CD4-positive, alpha-beta T cell treated with Interferon alpha-2 for 1 hour (primary cell): Measurements from ENCODE around the gene CLPTM1.
"Not testable (repeated sequence)": the region's sequence is repeated elsewhere in the genome, so short reads cannot be mapped to it uniquely, and the experiment has no call there.

Source experiments
- DNase-seq, 2 donors: peaks; one replicate each; pipeline ENCODE4 v3.0.0-alpha.2; 2020 to 2022

CLPTM1 gene

GRCh38 chr19:44975444-44975843 is 20.3 kb downstream of the CLPTM1 start:
- no peak for DNase-seq

- DNase-seq: no peak
Observed at GRCh38 chr19:44984005-44984404, 28.8 kb downstream of the CLPTM1 start.

DNA sequence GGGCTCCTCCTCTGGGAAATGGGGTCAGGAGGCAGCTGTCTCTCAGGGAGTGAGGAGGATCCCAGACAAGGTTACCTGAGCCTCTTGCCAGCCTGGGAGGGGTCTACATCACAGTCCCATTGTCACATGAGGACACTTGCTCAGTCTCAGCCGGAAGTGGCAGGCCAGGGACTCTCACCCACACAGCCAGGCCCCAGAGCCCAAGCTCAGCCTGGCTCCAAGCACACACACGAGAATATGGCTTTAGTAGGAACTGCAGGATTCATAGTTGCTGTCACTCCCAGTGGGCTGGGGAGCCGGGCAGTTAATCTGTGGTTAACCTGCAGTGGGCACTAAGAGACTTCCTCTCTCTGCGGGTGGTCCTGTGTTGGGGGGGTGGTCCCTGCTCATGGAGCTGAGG is 30.3 kb downstream of the CLPTM1 start:
- no peak for DNase-seq

DNA sequence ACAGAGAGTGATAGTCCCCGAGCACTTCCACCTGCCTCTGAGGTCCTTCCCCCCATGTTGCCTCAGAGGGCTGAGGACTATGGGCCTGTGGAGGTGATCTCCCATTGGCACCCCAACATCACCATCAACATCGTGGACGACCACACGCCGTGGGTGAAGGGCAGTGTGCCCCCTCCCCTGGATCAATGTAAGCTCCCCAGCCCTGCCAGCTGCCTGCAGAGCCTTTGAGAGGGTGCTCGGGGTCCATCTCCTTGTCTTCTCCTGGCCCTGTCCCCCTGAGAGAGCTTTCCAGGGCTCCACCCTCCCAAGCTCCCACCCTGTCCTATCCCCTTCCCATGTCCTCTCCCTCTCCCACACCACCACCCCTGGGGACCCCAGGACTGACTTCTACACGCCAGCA is 31.2 kb downstream of the CLPTM1 start:
- no peak for DNase-seq

DNA sequence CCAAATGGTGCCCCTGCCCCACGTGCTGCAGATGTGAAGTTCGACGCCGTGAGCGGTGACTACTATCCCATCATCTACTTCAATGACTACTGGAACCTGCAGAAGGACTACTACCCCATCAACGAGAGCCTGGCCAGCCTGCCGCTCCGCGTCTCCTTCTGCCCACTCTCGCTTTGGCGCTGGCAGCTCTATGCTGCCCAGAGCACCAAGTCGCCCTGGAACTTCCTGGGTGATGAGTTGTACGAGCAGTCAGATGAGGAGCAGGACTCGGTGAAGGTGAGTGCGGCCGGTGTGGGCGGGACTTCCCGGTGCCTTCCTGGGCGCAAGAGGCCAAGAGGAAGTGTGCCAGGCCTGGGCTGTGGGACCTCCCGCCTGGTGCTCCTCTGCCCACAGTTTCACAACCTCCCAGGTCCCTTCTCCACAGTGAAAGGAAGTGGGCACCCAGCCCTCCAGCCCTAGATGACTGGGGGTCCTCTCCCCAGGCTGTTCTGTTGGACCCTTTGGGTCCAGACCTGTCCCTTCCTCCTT is 32.0 kb downstream of the CLPTM1 start:
- DNase-seq: no peak

DNA sequence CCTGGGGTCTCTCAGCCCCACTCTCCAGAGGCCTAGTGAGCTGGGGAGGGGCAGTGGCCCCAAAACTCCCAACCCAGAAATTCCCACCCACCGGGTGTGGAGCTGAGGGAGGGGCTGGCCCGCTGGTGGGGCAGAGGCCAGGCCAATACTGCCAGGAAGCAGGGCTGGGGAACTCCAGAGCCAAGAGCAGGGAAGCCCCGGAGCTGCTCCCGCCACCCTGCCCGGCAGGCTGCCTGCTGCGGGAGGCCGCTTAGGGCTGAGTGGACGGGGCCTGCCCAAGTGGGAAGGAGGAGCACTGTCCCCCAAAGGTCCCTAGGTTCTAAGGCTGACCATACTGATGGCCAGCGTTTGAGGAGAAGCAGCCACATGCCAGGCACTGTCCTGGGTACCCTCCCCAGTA is 33.1 kb downstream of the CLPTM1 start:
- no peak for DNase-seq

- DNase-seq: peak; percentile 64 to 73
Observed at GRCh38 chr19:44988896-44989556, 33.8 kb downstream of the CLPTM1 start.

DNA sequence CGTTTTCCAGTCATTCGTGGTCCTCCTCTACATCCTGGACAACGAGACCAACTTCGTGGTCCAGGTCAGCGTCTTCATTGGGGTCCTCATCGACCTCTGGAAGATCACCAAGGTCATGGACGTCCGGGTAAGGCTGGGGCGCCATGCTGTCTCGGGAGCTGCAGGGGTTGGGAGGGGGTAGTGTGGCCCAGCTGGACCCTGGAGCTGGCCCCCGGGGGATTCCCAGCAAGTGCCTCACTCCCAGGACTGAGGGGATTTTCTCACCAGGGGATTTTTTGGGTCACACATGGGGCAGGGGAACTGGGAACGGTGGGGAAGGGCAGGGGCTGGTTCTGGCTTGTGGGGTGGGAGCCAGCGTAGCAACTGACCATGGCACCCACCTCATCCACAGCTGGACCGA is 35.3 kb downstream of the CLPTM1 start:
- no peak for DNase-seq

- DNase-seq: no peak
Observed at GRCh38 chr19:44990966-44991365, 35.8 kb downstream of the CLPTM1 start.

- no peak for DNase-seq
Observed at GRCh38 chr19:44992336-44993163, 37.4 kb downstream of the CLPTM1 start.

DNA sequence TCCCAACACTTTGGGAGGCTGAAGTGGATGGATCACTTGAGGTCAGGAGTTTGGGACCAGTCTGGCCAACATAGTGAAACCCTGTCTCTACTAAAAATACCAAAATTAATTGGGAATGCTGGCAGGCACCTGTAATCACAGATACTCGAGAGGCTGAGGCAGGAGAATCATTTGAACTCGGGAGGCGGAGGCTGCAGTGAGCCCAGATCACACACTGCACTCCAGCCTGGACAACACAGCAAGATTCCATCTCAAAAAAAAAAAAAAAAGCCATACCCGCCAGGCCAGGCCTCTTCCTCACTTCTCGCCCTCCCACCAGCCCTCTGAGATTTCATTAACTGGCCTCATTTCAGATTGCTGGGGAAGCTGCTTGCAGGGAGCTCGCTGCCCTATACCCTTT is 38.3 kb downstream of the CLPTM1 start:
- DNase-seq: no peak

GRCh38 chr19:44993926-44994537 is 38.9 kb downstream of the CLPTM1 start:
- no peak for DNase-seq

- DNase-seq: no peak
Observed at GRCh38 chr19:44998025-44998424, 42.8 kb downstream of the CLPTM1 start.

DNA sequence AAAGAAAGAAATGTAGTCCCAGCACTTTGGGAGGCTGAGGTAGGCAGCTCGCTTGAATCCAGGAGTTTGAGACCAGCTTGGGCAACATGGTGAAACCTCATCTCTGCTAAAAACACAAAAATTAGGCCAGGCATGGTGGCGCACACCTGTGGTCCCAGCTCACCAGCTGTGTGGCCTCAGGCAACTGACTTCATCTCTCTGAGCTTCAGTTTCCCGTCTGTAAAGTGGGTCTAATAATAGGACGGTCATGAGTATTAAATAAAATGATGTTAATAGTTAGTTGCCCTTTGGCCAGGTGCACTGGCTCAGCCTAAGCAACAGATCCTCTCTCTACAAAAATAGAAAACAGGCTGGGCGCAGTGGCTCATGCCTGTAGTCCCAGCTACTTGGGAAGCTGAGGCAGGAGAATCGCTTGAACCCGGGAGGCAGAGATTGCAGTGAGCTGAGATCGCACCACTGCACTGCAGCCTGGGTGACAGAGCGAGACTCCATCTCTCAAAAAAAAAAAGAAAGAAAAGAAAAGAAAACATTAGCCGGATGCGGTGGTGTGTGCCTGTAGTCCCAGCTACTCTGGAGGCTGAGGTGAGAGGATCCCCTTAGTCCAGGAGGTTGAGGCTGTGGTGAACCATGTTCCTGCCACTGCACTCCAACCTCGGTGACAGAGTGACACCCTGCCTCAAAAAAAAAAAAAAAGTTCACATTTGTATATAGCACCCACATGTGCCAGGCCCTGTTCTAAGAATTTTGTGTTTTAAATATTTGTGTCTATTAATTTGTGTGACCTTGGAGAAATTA is 44.1 kb downstream of the CLPTM1 start:
- not testable (repeated sequence) for DNase-seq

GRCh38 chr19:45000665-45001064 is 45.5 kb downstream of the CLPTM1 start:
- DNase-seq: not testable (repeated sequence)

DNA sequence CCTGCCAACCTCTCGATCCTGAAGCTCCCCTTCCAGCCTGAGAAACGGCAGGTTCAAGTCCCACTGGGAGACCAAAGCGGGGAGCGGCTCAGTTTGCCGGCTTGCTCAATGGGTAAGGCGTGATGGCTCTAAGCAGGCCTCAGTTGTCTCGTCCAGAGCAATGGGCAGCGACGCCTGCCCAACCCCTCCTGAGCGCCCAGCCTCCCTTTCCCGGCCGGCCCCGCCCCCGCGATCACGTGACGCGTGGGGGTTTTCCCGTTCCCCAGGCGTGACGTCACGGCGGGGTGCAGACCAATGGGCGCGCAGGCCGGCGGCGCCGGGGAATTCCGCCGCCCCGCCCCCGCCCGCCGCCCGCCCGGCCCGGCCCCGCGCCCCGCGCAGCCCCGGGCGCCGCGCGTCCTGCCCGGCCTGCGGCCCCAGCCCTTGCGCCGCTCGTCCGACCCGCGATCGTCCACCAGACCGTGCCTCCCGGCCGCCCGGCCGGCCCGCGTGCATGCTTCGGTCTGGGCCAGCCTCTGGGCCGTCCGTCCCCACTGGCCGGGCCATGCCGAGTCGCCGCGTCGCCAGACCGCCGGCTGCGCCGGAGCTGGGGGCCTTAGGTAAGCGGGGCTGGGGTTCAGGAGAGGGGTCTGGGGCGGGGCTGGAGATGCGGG is 46.0 kb downstream of the CLPTM1 start, which contains the start of gene RELB:
RELB (plus strand) TSS at position 378 of the 653 bp plus-strand sequence; CDS start at position 494, 116 bp downstream.
- DNase-seq: peak; percentile 95 to 97

DNA sequence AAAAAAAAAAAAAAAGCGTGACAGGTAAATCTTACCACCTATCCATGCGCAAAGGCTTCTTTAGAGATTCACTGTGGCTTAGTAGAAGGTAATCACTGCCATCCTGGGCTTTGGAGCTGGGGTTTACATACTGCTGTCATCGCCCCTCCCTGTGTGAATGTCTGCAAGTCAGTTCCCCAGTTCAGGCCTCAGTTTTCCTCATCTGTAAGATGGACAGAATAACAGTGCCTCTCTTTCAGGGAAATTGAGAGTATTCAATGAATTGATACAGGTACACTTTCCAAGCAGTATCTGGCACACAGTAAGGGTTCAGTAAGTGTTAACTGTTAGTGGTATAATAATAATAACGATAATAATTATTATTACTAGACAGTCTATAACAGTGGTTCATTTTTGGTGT is 48.3 kb downstream of the CLPTM1 start:
- no peak for DNase-seq

DNA sequence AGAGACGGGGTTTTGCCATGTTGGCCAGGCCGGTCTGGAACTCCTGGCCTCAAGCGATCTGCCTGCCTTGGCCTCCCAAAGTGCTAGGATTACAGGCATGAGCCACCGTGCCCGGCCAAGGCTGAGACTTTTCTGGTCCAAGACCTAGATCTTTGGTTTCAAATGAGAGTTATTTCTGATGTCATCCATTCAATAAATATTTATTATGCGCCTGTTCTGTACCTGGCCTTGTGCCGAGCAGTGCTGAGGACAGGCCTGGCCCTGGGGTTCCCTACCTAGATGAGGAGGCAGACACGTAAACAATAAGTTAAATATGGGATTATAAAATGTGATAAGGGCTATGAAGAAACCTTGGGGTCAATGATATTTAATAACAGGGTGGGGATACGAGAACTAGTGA is 50.6 kb downstream of the CLPTM1 start:
- DNase-seq: no peak

DNA sequence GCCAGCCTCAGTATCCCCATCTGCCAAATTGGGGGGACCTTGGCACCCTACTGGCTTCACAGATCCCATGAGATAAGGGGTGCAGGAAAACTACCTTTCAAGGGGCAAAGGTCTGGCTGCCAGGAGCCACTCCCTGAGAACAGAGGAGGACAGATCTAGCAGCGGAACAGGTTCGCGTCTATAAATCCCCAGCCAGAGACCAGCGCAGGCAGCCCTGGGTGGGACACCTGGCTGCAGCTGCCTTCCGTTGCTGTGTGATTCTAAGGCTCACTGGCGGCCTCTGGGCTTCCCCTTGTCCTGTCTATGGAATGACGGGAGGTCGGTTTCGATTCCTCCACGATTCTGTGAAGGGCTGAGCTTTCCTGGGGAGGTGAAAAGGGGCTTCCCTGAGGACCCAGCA is 53.4 kb downstream of the CLPTM1 start:
- DNase-seq: no peak

GRCh38 chr19:45009625-45010255 is 54.6 kb downstream of the CLPTM1 start:
- no peak for DNase-seq

GRCh38 chr19:45010306-45010705 is 55.1 kb downstream of the CLPTM1 start:
- no peak for DNase-seq

- no peak for DNase-seq
Observed at GRCh38 chr19:45011959-45012358, 56.8 kb downstream of the CLPTM1 start.
